Measurements from ENCODE around the gene NUP153. TPM values are rescaled to one million over a fixed set of nuclear protein-coding genes. Genes with fewer than 3 reads are reported as not detected.

Gene NUP153
- total RNA-seq, 1 donor from 2014 or later, result 94.3 TPM

DNA sequence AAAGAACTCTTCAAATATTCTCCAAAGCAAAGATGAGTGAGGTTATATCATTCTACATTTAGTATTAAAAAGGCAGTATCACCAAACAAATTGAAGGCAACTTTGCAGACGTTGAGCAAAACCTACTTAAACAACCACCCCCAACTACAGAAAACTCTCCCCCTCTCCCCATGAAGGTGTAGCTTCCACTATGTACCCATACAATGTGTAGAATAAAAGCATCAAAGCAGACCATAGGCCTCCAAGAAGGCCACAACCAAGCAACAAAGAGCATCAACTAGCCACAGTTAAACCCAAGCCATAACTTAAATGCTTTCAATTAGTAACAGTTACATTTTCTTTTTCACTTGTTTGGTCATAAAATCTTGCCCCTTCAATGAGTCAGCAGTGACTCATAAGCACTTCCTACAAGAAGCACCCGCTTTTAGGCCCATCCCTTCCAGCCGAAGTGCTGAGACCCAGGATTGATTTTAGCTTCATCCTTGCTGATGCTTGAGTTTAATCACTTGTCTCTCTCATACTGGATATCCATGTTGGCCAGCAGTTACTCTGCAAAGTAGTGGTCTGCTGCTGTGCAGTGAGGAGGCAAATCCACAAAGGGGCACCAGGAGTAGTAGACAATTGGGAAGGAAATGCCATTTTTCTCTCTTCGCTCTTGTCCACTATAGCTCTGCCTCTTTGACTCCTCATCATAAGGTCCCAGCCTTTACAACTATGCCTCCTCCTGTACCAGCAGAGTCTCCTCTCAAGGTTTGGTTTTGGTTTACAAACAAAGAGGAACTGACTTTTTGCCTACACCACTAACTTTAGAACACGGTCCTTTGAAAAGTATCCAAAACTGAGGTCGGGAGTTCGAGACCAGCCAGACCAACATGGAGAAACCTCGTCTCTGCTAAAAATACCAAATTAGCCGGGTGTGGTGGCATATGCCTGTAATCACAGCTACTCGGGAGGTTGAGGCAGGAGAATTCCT is 8.4 kb upstream of the NUP153 start:
- intact Hi-C loops (cut with micrococcal nuclease), result no loop called here

DNA sequence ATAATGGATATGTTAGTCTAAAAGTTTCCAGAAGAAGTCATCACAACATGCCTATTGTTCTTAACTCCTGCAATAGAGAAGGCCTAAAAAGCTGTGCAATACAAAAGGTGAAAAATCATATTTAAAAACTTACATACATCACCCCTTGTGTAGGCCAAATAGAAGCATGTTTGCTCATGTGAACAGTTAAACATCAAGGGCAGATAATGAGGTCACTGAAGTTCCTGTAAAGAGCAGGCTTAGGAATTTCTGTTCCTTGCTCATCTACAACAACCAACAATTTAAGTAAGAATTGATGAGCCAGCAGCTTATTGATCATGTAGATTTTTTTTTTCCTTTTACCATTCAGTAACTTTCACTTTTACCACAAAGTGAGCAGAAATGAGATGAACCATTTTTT is 7.5 kb upstream of the NUP153 start:
- intact Hi-C loops (cut with micrococcal nuclease), result no loop called here

DNA sequence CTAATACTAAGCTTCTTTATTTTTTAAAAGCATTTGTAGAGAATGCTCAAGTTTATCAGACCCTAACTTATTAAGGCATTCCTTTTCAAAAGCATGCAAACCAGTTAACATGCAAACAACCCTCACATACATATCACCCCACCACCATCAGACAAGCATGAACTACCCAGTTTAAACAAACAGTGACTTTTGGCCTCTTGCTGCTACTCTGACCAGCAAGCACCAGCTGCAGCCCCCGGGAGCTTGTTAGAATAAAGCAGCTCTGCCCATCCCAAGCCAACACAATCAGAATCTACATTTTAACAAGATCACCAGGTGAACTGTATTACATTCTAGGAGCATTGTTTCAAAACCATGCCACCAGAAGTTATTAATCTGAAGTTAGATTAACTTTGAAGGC is 5.9 kb upstream of the NUP153 start:
- intact Hi-C loops (cut with micrococcal nuclease), result no loop called here

DNA sequence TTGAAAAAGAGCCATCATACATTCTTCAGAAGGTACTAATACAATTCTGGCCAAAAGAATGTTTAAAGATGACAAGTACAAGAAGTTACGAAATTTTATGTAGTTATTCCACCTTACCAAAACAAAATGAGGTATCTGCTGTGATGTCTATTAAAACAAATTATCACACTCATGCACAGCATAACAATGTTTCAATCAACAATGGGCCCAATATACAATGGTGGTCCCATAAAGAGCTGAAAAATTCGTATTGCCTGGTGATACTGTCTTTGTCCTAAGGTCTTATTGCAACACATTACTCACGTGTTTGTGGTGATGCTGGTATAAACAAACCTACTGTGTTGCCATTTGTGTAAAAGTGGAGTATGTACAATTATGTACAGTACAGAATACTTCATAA is 3.6 kb upstream of the NUP153 start:
- intact Hi-C loops (cut with micrococcal nuclease), result no loop called here

DNA sequence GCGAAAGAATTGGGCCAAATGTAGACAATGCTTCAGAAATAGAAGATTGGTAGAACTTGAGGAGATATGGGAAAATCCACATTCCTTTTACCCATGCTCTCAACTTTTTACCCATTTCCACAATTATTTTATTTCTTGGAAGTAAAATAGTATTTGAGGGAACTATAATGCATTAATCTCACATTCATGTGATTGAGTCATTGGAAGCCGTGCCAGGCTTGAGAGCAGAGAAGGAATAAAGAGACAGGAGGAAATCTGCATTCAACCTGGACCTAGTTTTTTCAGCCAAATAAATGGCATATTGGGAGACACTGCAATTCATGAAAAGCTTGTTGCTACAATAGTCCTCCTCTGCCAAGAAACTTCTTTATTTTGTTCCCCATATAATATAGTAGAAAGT is 2.8 kb upstream of the NUP153 start:
- intact Hi-C loops (cut with micrococcal nuclease), result loop anchor here (10.0 kb wide), 1 partner anchor 1225 kb away; no protein-coding TSS in a partner anchor

DNA sequence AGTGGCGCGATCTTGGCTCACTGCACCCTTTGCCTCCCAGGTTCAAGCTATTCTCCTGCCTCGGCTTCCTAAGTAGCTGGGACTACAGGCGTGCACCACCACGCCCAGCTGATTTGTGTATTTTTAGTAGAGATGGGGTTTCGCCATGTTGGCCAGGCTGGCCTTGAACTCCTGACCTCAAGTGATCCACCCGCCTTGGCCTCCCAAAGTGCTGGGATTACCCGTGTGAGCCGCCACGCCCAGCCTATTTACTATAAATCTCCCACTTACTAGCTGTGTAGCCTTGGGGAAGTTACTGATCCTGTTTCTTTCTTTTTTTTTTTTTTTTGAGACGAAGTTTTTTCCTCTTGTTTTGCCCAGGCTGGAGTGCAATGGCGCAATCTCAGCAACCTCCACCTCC is 1.3 kb upstream of the NUP153 start:
- intact Hi-C loops (cut with micrococcal nuclease), result loop anchor here (10.0 kb wide), 1 partner anchor 1223 kb away; no protein-coding TSS in a partner anchor

DNA sequence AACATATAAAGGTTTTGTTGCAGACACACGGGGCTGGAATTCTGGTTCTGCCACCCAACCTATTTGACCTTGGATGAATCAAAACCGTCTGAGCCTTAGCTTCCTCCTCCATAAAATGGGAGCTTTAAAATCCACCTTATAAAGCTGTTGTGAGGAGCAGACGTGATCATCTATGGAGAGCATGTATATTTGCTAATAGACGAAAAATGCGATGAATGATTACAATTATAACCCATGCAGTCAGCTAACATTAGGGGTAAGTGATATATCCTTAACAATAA is 586 bp upstream of the NUP153 start:
- intact Hi-C loops (cut with micrococcal nuclease), result loop anchor here (10.0 kb wide), 1 partner anchor 1223 kb away; no protein-coding TSS in a partner anchor

DNA sequence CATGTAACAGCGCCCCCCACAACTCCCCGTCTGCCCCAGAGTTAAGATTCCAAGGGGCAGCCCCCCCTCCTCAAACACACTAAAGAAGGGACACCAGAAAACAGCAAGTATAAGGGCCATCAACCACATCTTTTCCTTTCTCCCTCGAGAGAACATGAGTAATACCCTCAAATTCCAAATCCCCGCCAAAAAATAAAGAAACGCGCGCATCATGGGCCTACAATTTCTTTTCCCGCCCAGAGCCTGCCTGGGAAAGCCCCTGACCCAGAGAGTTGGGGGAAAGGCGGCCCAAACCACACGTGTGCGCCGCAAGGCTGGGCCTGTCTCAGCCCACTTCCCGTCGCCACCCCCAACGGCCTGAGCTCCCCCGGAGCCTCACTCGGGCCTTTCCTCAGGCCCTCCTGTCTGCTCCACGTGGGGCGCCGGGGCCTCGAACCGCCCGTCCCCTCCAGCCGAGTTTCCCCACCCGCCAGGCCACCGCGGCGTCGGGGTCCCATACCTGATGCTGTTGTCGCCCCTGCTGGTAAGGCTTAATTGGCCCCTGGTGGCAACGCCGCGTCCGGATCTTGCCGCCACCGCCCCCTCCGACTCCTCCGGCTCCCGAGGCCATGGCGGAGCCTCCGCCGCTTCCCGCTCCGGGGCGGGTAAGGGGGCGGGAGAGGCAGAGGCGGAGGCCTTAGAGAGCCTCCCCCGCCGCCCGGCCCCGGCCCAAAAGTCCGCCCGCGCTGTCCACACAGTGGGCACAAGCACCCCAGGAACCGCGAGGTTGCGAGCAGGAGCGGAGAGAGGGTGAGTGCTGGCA is 746 bp downstream of the NUP153 start:
- intact Hi-C loops (cut with micrococcal nuclease), result loop anchor here (1.0 to 10.0 kb wide), 4 partner anchors 106 to 1221 kb away; partner anchors contain the start of genes DEK, FAM8A1, KDM1B and TPMT

DNA sequence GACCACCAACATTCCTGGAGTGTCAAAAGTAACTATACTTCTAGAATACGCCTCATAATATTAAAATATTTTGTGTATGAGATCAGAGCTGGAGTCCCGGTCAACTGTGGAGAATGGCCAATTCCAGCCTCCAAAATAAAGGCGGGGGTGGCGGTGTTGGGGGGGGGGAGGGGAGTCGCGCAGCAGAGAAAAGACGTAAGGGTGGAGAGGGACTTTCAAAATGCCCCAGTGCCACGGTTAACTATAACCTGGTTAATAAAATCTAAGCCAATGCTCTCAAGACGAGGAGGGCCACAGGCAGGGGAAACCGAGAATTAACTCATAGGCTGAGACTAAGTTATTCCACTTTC is 1.3 kb downstream of the NUP153 start:
- intact Hi-C loops (cut with micrococcal nuclease), result loop anchor here (10.0 kb wide), 1 partner anchor 1221 kb away; no protein-coding TSS in a partner anchor

DNA sequence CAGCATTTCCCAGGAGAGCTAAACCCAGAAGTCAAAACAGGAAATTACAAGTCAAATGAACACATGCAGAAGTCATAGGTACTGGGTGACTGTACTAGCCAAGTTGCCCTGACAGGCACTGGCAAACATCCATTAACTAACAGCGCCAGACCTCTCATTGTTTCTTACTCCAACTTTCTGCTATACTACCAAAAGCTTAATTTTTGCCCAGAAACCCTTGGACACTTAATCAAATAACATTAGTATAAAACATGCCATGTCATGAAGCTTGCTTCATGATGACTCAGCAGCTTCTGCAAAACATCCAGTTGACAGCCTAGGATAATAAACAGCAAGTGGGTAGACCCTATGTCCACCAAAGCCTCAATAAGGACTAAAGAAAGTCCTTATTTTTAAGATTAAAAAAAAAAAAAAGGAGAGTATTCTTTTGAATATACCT is 3.5 kb downstream of the NUP153 start:
- intact Hi-C loops (cut with micrococcal nuclease), result loop anchor here (5.0 to 10.0 kb wide), 3 partner anchors 41 to 1218 kb away; no protein-coding TSS in a partner anchor

DNA sequence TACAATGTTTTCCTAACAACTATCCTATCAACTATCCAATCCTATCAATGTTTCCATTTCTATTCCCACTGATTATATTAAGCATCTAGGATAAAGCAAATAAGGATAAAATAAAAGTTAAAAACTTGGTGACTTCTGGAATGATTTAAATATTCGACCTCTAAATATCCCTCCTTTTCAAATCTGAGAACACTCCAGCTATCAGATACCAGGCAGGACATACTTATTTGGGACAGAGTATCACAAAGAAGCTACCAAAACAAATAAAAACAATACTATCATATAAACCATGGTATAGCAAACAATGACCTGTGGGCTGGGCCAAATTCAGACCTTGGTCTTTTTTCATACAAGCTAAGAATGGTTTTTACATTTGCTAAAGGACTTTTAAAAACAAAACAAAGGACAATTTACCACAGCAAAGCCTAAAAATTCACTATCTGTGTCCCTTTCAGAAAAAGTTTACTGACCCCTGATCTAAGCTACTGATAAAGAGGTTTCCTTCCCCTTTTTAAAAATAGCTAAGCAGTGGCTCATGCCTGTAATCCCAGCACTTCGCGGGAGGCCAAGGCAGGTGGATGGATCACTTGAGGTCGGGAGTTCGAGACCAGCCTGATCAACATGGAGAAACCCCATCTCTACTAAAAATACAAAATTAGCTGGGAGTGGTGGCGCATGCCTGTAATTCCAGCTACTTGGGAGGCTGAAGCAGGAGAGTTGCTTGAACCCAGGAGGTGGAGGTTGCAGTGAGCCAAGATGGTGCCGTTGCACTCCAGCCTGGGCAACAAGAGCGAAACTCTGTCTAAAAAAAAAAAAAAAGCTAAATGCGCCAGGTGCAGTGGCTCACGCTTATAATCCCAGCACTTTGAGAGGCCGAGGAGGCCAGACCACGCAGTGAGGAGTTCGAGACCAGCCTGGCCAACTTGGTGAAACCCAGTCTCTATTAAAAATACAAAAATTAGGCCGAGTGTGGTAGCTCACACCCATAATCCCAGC is 6.0 kb downstream of the NUP153 start:
- intact Hi-C loops (cut with micrococcal nuclease), result loop anchor here (1.0 to 10.0 kb wide), 4 partner anchors 38 to 1216 kb away; no protein-coding TSS in a partner anchor

DNA sequence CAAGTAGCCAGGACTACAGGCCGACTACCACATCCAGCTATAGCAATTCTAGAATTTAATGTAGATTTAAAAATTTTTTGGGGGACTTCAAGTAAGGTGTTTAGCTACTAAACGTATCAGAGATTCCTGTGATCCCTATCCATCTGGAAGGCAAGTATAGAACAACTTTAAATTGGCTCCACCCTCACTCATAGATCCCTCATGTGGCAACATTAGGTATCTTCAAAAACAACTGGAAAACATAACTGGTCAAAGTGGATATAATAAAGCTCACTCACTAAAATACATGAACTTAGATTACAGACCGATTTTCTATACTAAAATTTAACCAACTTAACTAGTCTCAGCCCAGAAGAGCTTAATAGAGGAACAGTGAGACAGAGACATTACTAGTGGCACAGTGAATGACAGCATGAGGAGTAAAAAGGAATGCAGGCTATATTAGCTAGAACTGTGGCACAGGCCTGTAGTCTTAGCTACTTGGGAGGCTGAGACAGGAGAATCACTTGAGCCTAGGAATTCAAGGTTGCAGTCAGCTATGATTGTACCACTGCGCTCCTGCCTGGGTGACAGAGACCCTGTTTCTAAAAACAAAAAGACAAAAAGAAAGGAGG is 14.7 kb downstream of the NUP153 start:
- intact Hi-C loops (cut with micrococcal nuclease), result no loop called here

DNA sequence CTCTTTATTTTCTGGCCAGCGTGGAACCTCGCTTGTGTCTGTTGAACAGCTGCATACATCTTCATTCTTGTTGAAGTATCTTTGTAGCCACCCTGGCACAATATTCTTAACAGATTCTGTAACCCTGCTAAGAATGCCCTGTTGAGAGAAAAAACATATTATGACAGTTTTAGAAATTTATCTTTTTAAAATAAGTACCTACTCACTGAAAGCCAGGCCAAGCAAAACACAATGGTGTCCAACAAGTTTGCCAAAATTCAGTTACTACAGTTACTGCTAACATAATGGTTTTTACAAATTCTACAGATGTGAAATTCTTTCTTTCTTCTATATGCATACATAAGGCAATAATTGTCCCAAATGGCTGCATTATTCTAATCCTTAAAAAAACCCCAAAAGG is 18.2 kb downstream of the NUP153 start:
- intact Hi-C loops (cut with micrococcal nuclease), result no loop called here

DNA sequence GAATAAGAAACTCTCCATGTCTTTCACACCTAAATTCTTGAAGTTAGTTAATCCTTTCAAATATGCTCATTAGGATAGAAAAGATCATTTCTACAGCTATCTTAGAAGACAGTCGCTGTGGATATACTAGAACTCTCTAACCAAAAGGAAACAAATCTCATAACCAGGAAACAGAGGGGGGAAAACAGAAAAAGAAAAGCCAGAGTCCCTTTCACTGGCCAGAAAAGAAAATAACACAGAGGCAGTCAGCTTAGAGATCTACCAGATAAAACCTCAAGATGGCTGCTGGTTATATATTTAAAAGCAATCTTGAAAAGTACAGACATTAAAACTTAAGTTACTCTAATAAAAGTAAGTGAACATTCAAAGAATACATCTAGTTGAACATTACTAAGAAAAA is 19.6 kb downstream of the NUP153 start:
- intact Hi-C loops (cut with micrococcal nuclease), result no loop called here

DNA sequence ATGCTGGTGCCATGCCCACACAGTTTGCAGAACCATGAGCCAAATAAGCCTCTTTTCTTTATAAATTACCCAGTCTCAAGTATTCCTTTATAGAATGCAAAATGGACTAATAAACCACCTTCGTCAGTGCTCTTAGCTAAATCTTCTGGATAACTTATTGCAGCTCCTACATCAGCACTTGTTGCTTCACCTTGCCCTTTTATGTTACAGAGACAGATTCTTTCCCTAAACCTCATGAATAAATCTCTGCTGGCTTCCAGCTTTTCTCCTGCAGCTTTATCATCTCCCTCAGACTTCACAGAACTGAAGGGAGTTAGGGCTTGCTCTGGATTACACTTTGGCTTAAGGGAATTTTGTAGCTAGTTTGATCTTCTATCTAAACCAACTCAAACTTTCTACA is 22.6 kb downstream of the NUP153 start:
- intact Hi-C loops (cut with micrococcal nuclease), result no loop called here

DNA sequence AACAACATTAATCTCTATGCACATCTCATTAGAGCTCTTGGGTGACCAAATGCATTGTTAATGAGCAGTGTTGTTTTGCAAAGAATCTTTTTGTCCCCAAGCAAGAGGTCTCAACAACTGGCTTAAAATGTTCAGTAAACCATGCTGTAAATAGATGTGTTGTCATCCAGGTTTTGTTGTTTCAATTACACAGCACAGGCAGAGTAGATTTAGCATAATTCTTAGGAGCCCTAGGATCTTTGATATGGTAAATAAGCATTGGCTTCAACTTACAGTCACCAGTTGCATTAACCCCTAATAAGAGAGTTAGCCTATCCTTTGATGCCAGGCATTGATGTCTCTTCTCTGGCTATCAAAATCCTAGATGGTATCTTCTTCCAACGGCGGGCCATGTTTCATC is 23.3 kb downstream of the NUP153 start:
- intact Hi-C loops (cut with micrococcal nuclease), result no loop called here

DNA sequence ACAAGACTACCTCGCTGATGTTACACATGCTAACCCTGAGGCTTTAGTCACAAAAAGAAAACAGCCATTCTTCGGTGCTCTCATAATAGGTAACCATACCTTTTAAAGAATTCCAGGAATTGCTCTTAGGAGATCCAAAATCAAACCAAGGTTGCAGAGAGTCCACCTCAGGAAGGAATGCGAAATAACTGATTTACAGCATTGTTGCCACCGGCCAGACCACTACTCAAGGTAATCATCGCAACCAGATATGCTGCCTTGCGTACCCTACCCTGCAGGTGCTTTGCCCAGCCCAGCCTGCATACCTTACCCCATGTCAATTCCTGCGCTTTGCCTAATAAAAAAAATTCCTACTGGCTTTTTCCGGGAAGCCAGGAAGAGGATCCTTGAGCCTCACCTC is 27.0 kb downstream of the NUP153 start:
- intact Hi-C loops (cut with micrococcal nuclease), result no loop called here

DNA sequence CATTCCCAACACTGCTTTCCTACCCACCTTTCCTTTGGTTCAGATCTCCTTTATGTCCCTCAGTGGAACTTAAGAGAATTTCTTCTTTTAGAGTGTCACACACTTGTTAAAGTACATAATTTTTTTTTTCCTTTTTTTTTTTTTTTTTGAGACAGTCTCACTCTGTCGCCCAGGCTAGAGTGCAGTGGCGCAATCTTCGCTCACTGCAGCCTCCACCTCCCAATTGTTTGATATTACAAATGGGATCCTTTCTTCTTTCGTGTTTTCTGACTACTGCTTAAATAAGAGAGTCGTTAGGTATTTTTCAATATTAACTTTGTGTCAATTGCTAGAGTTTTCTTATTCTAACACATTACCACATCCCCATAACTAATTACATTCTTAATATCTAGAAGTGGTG is 29.1 kb downstream of the NUP153 start:
- intact Hi-C loops (cut with micrococcal nuclease), result no loop called here

DNA sequence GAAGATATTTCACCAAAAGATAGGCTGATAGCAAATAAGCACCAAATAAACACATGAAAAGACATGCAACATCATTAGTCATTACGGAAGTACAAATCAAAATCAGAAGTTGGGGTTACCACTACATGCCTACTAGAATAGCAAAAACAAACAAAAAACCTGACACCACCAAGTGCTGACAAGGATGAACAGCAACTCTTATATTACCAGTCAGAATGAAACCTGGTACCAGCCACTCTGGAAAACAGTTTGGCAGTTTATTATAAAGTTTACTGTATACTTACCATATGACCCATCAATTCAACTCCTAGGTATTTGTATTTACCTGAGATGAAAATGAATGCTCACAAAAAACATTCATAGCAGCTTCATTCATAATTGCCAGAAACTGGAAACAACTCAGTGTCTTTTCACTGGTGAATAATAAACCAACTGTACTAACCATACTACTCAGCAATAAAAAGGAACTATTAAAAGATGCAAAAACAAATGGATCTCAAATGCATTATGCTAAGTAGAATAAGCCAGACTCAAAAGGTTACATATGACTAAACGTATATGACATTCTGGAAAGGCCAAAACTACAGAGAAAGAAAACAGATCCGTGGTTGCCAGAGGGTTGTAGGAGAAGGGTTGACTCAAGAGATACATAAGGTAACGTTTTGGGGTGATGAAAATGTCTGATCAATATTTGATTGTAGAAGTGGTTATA is 33.0 kb downstream of the NUP153 start:
- intact Hi-C loops (cut with micrococcal nuclease), result no loop called here

All from T-helper 2 cell treated with Interferon-gamma antibody and Interleukin-4, amounts not matched to agents 100 ng/mL and 5 ng/mL, for 36 hours (primary cell).